Hepatocyte (in vitro differentiated cells): Measurements from ENCODE around the gene MS4A6A. TPM values are rescaled to one million over a fixed set of nuclear protein-coding genes. Genes with fewer than 3 reads are reported as not detected.
"Not testable (repeated sequence)": the region's sequence is repeated elsewhere in the genome, so short reads cannot be mapped to it uniquely, and the experiment has no call there.

Experiments used
- DNase-seq: peaks from one replicate; pipeline ENCODE4 v3.0.0-alpha.2; 2016; ENCODE audit warnings: low spot score
- H2AFZ ChIP-seq: fragments of 200-600 bp; sonication (generic); 2 replicates; pipeline ENCODE4 v1.6.0; 2016; ENCODE audit warnings: antibody characterized with exemption, mild to moderate bottlenecking
- H3K27ac ChIP-seq: fragments of 200-600 bp; sonication (generic); 2 replicates; pipeline ENCODE4 v1.5.1; 2016; ENCODE audit warnings: mild to moderate bottlenecking
- H3K27me3 ChIP-seq: fragments of 200-600 bp; sonication (generic); 2 replicates; pipeline ENCODE4 v1.6.1; 2016
- H3K36me3 ChIP-seq: fragments of 200-600 bp; sonication (generic); replicated peaks from 2 replicates; pipeline ENCODE4 v1.5.1; 2016; ENCODE audit warnings: low read depth; ENCODE audit not compliant: insufficient read depth
- H3K4me1 ChIP-seq: fragments of 200-600 bp; sonication (generic); 2 replicates; pipeline ENCODE4 v1.5.1; 2016; ENCODE audit warnings: mild to moderate bottlenecking, moderate library complexity; ENCODE audit not compliant: insufficient read depth
- H3K4me2 ChIP-seq: fragments of 200-600 bp; sonication (generic); 2 replicates; pipeline ENCODE4 v1.6.0; 2016
- H3K4me3 ChIP-seq: fragments of 200-600 bp; sonication (generic); 2 replicates; pipeline ENCODE4 v1.5.1; 2016; ENCODE audit warnings: mild to moderate bottlenecking
- H3K79me2 ChIP-seq: fragments of 200-600 bp; sonication (generic); 2 replicates; pipeline ENCODE4 v1.6.0; 2017; ENCODE audit warnings: mild to moderate bottlenecking
- H3K9me2 ChIP-seq: fragments of 200-600 bp; sonication (generic); replicated peaks from 2 replicates; pipeline ENCODE4 v1.6.0; 2017; ENCODE audit warnings: mild to moderate bottlenecking; ENCODE audit not compliant: insufficient read depth
- H3K9me3 ChIP-seq: fragments of 200-600 bp; sonication (generic); 2 replicates; pipeline ENCODE4 v1.5.1; 2016; ENCODE audit warnings: low read depth, mild to moderate bottlenecking
- H4K20me1 ChIP-seq: fragments of 200-600 bp; sonication (generic); 2 replicates; pipeline ENCODE4 v1.6.0; 2016; ENCODE audit warnings: mild to moderate bottlenecking; ENCODE audit not compliant: insufficient read depth, poor library complexity, severe bottlenecking
- EZH2 ChIP-seq: fragments of 200-600 bp; sonication (generic); IDR thresholded peaks from 2 replicates; pipeline ENCODE4 v1.6.1; 2016; ENCODE audit warnings: antibody characterized with exemption, mild to moderate bottlenecking, borderline replicate concordance
- EZH2phosphoT487 ChIP-seq: fragments of 200-600 bp; sonication (generic); IDR thresholded peaks from one replicate; pipeline ENCODE4 v1.6.1; 2018; ENCODE audit warnings: antibody characterized with exemption, mild to moderate bottlenecking, low read depth, moderate library complexity; ENCODE audit not compliant: unreplicated experiment, severe bottlenecking
- WGBS: methylation state at CpG from one replicate; pipeline ENCODE4 v1.1.6; 2016; ENCODE audit warnings: low lambda C conversion rate; ENCODE audit errors: missing lambda C conversion rate; 5-methylcytosine and 5-hydroxymethylcytosine counted together
- polyA plus RNA-seq: library from polyadenylated mRNA; unstranded; fragments of >200 nt; fragmentation: Nextera tagmentation; extraction: Ambion mirVana; gene quantifications from 2 replicates; pipeline ENCODE4 v1.2.1, GENCODE V29; 2016
- total RNA-seq: library from RNA; depleted of rRNA; stranded (reverse); fragments of >200 nt; gene quantifications from 2 replicates; pipeline ENCODE4 v1.2.3, GENCODE V29; 2014
- TF ChIP-seq, protein P1 (sequence below): fragments of 200-600 bp; sonication (generic); IDR thresholded peaks from 2 replicates; pipeline ENCODE4 v1.5.1; 2016; ENCODE audit warnings: antibody characterized with exemption, mild to moderate bottlenecking; ENCODE audit not compliant: poor library complexity

Gene MS4A6A
- total and polyA plus RNA-seq, 2 experiments from 2014 or later, result 1.4 to 6.2 TPM

DNA sequence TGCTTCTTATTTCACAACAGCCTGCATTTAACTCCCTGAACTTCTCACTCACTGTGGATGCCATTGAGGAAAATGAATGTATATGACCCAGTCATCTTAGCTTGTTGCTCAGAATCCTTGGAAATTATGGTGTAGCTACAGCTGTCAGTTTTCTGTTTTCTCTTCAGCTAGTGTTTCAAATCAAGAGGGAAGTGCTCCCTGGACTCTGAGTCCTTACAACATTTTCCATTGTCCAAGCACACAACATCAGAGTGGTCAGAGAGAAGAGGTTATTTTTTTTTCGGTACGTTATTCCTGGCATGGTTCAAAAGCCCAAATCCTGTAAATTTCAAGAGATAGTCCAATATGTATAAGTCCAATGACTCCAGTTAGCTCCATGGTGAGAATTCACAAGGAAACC lies 23.6 kb downstream of the MS4A6A start:
- Histone ChIP-seq H3K9me3 (no peaks in the 10 kb centered on the region), H3K79me2 (no peaks in the 10 kb centered on the region), H3K9me2 (no peaks in the 10 kb centered on the region), H3K27ac (no peak overlapping the region), H3K4me1 (no peaks in the 10 kb centered on the region), H2AFZ (no peak overlapping the region), H3K27me3 (no peaks in the 10 kb centered on the region), H4K20me1 (no peaks in the 10 kb centered on the region), H3K36me3 (no peaks in the 10 kb centered on the region), H3K4me2 (no peak overlapping the region), H3K4me3 (no peak overlapping the region)
- DNase-seq, result no peak
- TF ChIP-seq EZH2phosphoT487 (no peak), EZH2 (no peak)
- TF ChIP-seq, protein P1, sequence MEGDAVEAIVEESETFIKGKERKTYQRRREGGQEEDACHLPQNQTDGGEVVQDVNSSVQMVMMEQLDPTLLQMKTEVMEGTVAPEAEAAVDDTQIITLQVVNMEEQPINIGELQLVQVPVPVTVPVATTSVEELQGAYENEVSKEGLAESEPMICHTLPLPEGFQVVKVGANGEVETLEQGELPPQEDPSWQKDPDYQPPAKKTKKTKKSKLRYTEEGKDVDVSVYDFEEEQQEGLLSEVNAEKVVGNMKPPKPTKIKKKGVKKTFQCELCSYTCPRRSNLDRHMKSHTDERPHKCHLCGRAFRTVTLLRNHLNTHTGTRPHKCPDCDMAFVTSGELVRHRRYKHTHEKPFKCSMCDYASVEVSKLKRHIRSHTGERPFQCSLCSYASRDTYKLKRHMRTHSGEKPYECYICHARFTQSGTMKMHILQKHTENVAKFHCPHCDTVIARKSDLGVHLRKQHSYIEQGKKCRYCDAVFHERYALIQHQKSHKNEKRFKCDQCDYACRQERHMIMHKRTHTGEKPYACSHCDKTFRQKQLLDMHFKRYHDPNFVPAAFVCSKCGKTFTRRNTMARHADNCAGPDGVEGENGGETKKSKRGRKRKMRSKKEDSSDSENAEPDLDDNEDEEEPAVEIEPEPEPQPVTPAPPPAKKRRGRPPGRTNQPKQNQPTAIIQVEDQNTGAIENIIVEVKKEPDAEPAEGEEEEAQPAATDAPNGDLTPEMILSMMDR, result no peak
- WGBS, result 72% methylated on average over 2 of the region's 2 CpGs

GRCh38 chr11:60158636-60159035 lies 24.2 kb downstream of the MS4A6A start:
- Histone ChIP-seq H3K4me2 (no peak overlapping the region), H3K9me2 (no peaks in the 10 kb centered on the region), H3K36me3 (no peaks in the 10 kb centered on the region), H3K4me3 (no peak overlapping the region), H3K79me2 (no peaks in the 10 kb centered on the region), H4K20me1 (no peaks in the 10 kb centered on the region), H2AFZ (no peak overlapping the region), H3K27ac (no peak overlapping the region), H3K27me3 (no peaks in the 10 kb centered on the region), H3K4me1 (no peaks in the 10 kb centered on the region), H3K9me3 (no peaks in the 10 kb centered on the region)
- TF ChIP-seq EZH2phosphoT487, result no peak
- TF ChIP-seq, protein P1, result no peak
- WGBS, result 70% methylated on average over 3 of the region's 3 CpGs
- DNase-seq, result no peak

GRCh38 chr11:60155931-60156330 lies 27.0 kb downstream of the MS4A6A start:
- 85% methylated on average over 3 of the region's 3 CpGs for WGBS
- Histone ChIP-seq H3K9me2 (no peaks in the 10 kb centered on the region), H3K4me1 (no peaks in the 10 kb centered on the region), H3K9me3 (no peaks in the 10 kb centered on the region), H3K27ac (no peak overlapping the region), H3K79me2 (no peaks in the 10 kb centered on the region), H3K36me3 (no peaks in the 10 kb centered on the region), H3K4me2 (no peak overlapping the region), H3K4me3 (no peak overlapping the region), H3K27me3 (no peaks in the 10 kb centered on the region), H2AFZ (no peak overlapping the region), H4K20me1 (no peaks in the 10 kb centered on the region)
- TF ChIP-seq, protein P1, result no peak
- no peak for TF ChIP-seq EZH2phosphoT487
- TF ChIP-seq EZH2, result no peak
- no peak for DNase-seq

DNA sequence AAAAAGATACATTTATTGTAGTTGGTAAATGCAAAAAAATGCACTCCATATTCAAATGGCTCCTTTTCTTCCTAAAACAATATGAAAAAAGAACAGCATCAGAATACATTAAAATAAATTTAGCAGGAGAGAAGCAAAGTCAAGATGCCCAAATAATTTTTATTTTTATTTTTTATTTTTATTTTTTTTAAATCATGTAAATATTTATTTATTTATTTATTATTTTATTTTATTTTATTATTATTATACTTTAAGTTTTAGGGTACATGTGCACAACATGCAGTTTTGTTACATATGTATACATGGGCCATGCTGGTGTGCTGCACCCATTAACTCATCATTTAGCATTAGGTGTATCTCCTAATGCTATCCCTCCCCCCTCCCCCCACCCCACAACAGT lies 30.2 kb downstream of the MS4A6A start:
- DNase-seq, H3K9me3 ChIP-seq, H3K79me2 ChIP-seq, H3K9me2 ChIP-seq, H3K27me3 ChIP-seq, H3K4me2 ChIP-seq, H2AFZ ChIP-seq, H3K36me3 ChIP-seq, H3K4me1 ChIP-seq, H3K4me3 ChIP-seq, H4K20me1 ChIP-seq, H3K27ac ChIP-seq: not testable (repeated sequence)
